DND-41 (cell line): ENCODE data around the gene SGMS1.

Experiments used
- CTCF ChIP-seq: IDR thresholded peaks from 2 replicates; pipeline ENCODE4 v1.5.1; 2012; ENCODE audit warnings: borderline replicate concordance, low read length, moderate library complexity, mild to moderate bottlenecking; ENCODE audit not compliant: poor library complexity, severe bottlenecking; ENCODE audit errors: extremely low read depth
- EZH2 ChIP-seq: IDR thresholded peaks from 3 replicates; pipeline ENCODE4 v1.6.1; 2012; ENCODE audit warnings: borderline replicate concordance, low read depth, mild to moderate bottlenecking, moderate library complexity, low read length, inconsistent platforms; ENCODE audit not compliant: severe bottlenecking

- TF ChIP-seq CTCF (no peak), EZH2 (no peak)
Observed at GRCh38 chr10:50405723-50406122, 218.0 kb downstream of the SGMS1 start.
